HEK293 (cell line): ENCODE data around the gene EVL.

Source experiments
- CTCF ChIA-PET: fragments of 350-600 bp; formaldehyde crosslinking; extraction: SDS; loops from one replicate; lab custom pipeline; 2021; ENCODE audit warnings: antibody characterized with exemption; lab: Yijun Ruan, JAX
- POLR2A ChIA-PET: fragments of 300-600 bp; formaldehyde crosslinking; extraction: SDS; loops from one replicate; lab custom pipeline; 2020; ENCODE audit warnings: antibody characterized with exemption, inconsistent platforms; lab: Yijun Ruan, JAX
- H3K27ac ChIP-seq: fragments of 200-500 bp; sonication (Bioruptor generic); 2 replicates; pipeline ENCODE4 v1.5.1; 2014; ENCODE audit warnings: low read depth, low read length, control low read depth, inconsistent platforms; ENCODE audit errors: extremely low read depth
- H3K36me3 ChIP-seq, 2 experiments: fragments of 200-500 bp in 1 of 2; sonication (Bioruptor generic) in 1 of 2; 1 replicate in 1 of 2; 2 replicates in 1 of 2; pipeline ENCODE4 v1.5.1; 2014 to 2017; ENCODE audit warnings: inconsistent platforms in 2 of 2, low read length in 2 of 2; ENCODE audit not compliant: control insufficient read depth in 2 of 2, insufficient read depth in 1 of 2
- H3K4me1 ChIP-seq: fragments of 200-500 bp; sonication (Bioruptor generic); 2 replicates; pipeline ENCODE4 v1.5.1; 2014; ENCODE audit warnings: mild to moderate bottlenecking, low read length, inconsistent platforms; ENCODE audit not compliant: control insufficient read depth, insufficient read depth
- H3K4me3 ChIP-seq: 2 replicates; pipeline ENCODE4 v1.5.1; 2011; ENCODE audit warnings: low read depth, mild to moderate bottlenecking, control low read depth, low read length, moderate library complexity
- H3K9me3 ChIP-seq: fragments of 200-500 bp; sonication (Bioruptor generic); 2 replicates; pipeline ENCODE4 v1.5.1; 2014; ENCODE audit warnings: low read depth, low read length, inconsistent platforms; ENCODE audit not compliant: control insufficient read depth, insufficient read depth
- FEZF1 ChIP-seq: fragments of 450-650 bp; formaldehyde crosslinking; IDR thresholded peaks from 2 replicates; pipeline ENCODE4 v1.5.1; 2016; ENCODE audit warnings: missing biosample characterization, missing genetic modification characterization
- GFI1B ChIP-seq: fragments of 450-650 bp; formaldehyde crosslinking; IDR thresholded peaks from 2 replicates; pipeline ENCODE4 v1.5.1; 2016; ENCODE audit warnings: missing biosample characterization, missing genetic modification characterization
- GLIS1 ChIP-seq: fragments of 450-650 bp; formaldehyde crosslinking; IDR thresholded peaks from 2 replicates; pipeline ENCODE4 v1.5.1; 2016; ENCODE audit warnings: missing biosample characterization, missing genetic modification characterization
- HOXD13 ChIP-seq: sonication (generic); formaldehyde crosslinking; IDR thresholded peaks from 2 replicates; pipeline ENCODE4 v1.8.0; 2022; ENCODE audit warnings: missing genetic modification reagents, borderline replicate concordance
- IKZF3 ChIP-seq: fragments of 450-650 bp; IDR thresholded peaks from 2 replicates; pipeline ENCODE4 v1.5.0; 2018; ENCODE audit warnings: missing biosample characterization, mild to moderate bottlenecking, missing genetic modification characterization, moderate library complexity
- OSR2 ChIP-seq: fragments of 450-650 bp; formaldehyde crosslinking; IDR thresholded peaks from 2 replicates; pipeline ENCODE4 v1.5.1; 2016; ENCODE audit warnings: missing biosample characterization, missing genetic modification characterization
- PRDM10 ChIP-seq: fragments of 450-650 bp; formaldehyde crosslinking; IDR thresholded peaks from 2 replicates; pipeline ENCODE4 v1.5.1; 2016; ENCODE audit warnings: missing biosample characterization, missing genetic modification characterization
- PRDM4 ChIP-seq: fragments of 450-650 bp; formaldehyde crosslinking; IDR thresholded peaks from 2 replicates; pipeline ENCODE4 v1.5.1; 2017; ENCODE audit warnings: missing biosample characterization, missing genetic modification characterization
- WT1 ChIP-seq: fragments of 450-650 bp; formaldehyde crosslinking; IDR thresholded peaks from 2 replicates; pipeline ENCODE4 v1.5.1; 2016; ENCODE audit warnings: missing biosample characterization, missing genetic modification characterization
- ZBTB44 ChIP-seq: fragments of 450-650 bp; IDR thresholded peaks from 2 replicates; pipeline ENCODE4 v1.5.1; 2018; ENCODE audit warnings: missing biosample characterization, mild to moderate bottlenecking, missing genetic modification characterization
- ZFHX2 ChIP-seq: fragments of 450-650 bp; formaldehyde crosslinking; conservative IDR thresholded peaks from 2 replicates; pipeline ENCODE4 v1.5.1; 2016; ENCODE audit warnings: missing biosample characterization, missing genetic modification characterization
- ZNF211 ChIP-seq: fragments of 450-650 bp; formaldehyde crosslinking; IDR thresholded peaks from 2 replicates; pipeline ENCODE4 v1.5.1; 2016; ENCODE audit warnings: low read depth, missing biosample characterization, missing genetic modification characterization
- ZNF26 ChIP-seq: fragments of 450-650 bp; formaldehyde crosslinking; IDR thresholded peaks from 2 replicates; pipeline ENCODE4 v1.5.1; 2016; ENCODE audit warnings: missing biosample characterization, missing genetic modification characterization
- ZNF530 ChIP-seq: fragments of 450-650 bp; formaldehyde crosslinking; IDR thresholded peaks from 2 replicates; pipeline ENCODE4 v1.5.1; 2016; ENCODE audit warnings: low read depth, missing biosample characterization, missing genetic modification characterization
- ZNF580 ChIP-seq: fragments of 450-650 bp; formaldehyde crosslinking; IDR thresholded peaks from 2 replicates; pipeline ENCODE4 v1.5.1; 2016; ENCODE audit warnings: missing biosample characterization, missing genetic modification characterization
- ZNF621 ChIP-seq: fragments of 450-650 bp; formaldehyde crosslinking; IDR thresholded peaks from 2 replicates; pipeline ENCODE4 v1.5.1; 2017; ENCODE audit warnings: missing biosample characterization, missing genetic modification characterization
- ZNF692 ChIP-seq: fragments of 450-650 bp; formaldehyde crosslinking; IDR thresholded peaks from 2 replicates; pipeline ENCODE4 v1.5.1; 2016; ENCODE audit warnings: missing biosample characterization, missing genetic modification characterization
- TF ChIP-seq, protein P1 (sequence below): fragments of 450-650 bp; formaldehyde crosslinking; IDR thresholded peaks from 2 replicates; pipeline ENCODE4 v1.5.1; 2017; ENCODE audit warnings: missing biosample characterization, missing genetic modification characterization

The EVL gene

GRCh38 chr14:100031506-100032281 is 33.5 kb upstream of the EVL start (continued):
- peak; percentile 62; the same call in 1 of the 2 replicates for TF ChIP-seq GFI1B (tag by site-specific recombination)
- no peak for TF ChIP-seq ZNF692 (tag by site-specific recombination)
- TF ChIP-seq PRDM4 = peak; percentile 30; the same call in 1 of the 2 replicates
- TF ChIP-seq ZNF580 = peak; percentile 20; the same call in 1 of the 2 replicates
- no peak for TF ChIP-seq IKZF3 (tag by site-specific recombination)
- no peak for TF ChIP-seq ZFHX2 (tag by site-specific recombination)
- no peak for TF ChIP-seq ZNF26 (tag by site-specific recombination)
- TF ChIP-seq GLIS1 = peak; percentile 32; the same call in 1 of the 2 replicates
- TF ChIP-seq PRDM10 (tag by site-specific recombination) = peak; percentile 57
- no peak for TF ChIP-seq ZNF211
- TF ChIP-seq ZBTB44 (tag by site-specific recombination) = peak; percentile 73
- no peak for TF ChIP-seq ZNF530 (tag by site-specific recombination)
- TF ChIP-seq HOXD13 = no peak
- TF ChIP-seq WT1 (tag by site-specific recombination) = peak; percentile 69; the same call in 1 of the 2 replicates

DNA sequence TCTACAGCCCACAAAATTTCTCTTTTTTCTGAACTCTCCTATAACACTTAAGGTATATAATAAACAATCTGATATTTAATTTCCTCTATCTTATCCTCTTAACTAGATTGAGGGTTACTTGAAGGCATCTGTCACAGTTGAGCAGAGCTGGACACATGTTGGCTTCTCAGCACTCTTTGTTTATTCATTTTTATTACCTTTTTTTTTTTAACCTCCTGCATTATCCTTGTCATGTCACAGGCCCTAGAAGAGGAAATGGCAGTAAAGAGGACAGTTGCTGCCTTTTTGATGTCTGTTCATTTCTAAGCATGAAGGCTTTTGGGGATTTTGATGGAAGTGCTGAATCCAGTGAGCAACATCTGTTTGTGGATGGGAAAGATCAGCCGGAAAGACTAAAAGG is 32.5 kb upstream of the EVL start:
- Histone ChIP-seq H3K4me1 (peaks cover 43% of the 10 kb centered on the region), H3K4me3 (no peak overlapping the region), H3K9me3 (no peaks in the 10 kb centered on the region), H3K36me3 (no peaks in the 10 kb centered on the region), H3K27ac (0 out of 2 replicates have a peak overlapping the region, but pooled peaks have one; percentile 6)
- CTCF ChIA-PET = interaction anchor here (1.0 kb wide), 1 partner anchor 75 kb away, joined by 4 read pairs; no protein-coding TSS in a partner anchor
- POLR2A ChIA-PET = no interaction called here
- TF ChIP-seq, protein P1, sequence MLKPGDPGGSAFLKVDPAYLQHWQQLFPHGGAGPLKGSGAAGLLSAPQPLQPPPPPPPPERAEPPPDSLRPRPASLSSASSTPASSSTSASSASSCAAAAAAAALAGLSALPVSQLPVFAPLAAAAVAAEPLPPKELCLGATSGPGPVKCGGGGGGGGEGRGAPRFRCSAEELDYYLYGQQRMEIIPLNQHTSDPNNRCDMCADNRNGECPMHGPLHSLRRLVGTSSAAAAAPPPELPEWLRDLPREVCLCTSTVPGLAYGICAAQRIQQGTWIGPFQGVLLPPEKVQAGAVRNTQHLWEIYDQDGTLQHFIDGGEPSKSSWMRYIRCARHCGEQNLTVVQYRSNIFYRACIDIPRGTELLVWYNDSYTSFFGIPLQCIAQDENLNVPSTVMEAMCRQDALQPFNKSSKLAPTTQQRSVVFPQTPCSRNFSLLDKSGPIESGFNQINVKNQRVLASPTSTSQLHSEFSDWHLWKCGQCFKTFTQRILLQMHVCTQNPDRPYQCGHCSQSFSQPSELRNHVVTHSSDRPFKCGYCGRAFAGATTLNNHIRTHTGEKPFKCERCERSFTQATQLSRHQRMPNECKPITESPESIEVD = peak; percentile 67; the same call in 1 of the 2 replicates
- peak; percentile 78 for TF ChIP-seq FEZF1 (tag by site-specific recombination)
- no peak for TF ChIP-seq ZNF621
- peak; percentile 25; the same call in 1 of the 2 replicates for TF ChIP-seq OSR2
